Naive B cell (primary cell): ENCODE results near the gene SCN1B. TPM values are rescaled to one million over a fixed set of nuclear protein-coding genes. Genes with fewer than 3 reads are reported as not detected.
A peak's percentile ranks its signal among the peaks of the same experiment; 100 is the strongest.
"Not testable (repeated sequence)": the region's sequence is repeated elsewhere in the genome, so short reads cannot be mapped to it uniquely, and the experiment has no call there.

ENCODE experiments used
- ATAC-seq, 2 donors: fragments of 150-1000 bp; cut with Tn5 transposase; 2 replicates each; pipeline ENCODE4 v1.10.0; 2021; ENCODE audit warnings: low read depth in 2 of 2, mild to moderate bottlenecking in 2 of 2, moderate library complexity in 2 of 2
- DNase-seq: peaks from one replicate; pipeline ENCODE4 v3.0.0; 2022
- H3K27ac Mint-ChIP-seq, 6 donors: one replicate each; pipeline ENCODE4 v1.8.0; 2020 to 2022; ENCODE audit warnings: mild to moderate bottlenecking in 6 of 6, mixed read lengths in 6 of 6, moderate library complexity in 5 of 6, inconsistent platforms in 2 of 6
- H3K27me3 Mint-ChIP-seq, 3 donors: one replicate each; pipeline ENCODE4 v1.8.0; 2021 to 2022; ENCODE audit warnings: mixed read lengths in 3 of 3, mild to moderate bottlenecking in 1 of 3
- H3K36me3 Mint-ChIP-seq, 2 donors: one replicate each; pipeline ENCODE4 v1.8.0; 2020 to 2022; ENCODE audit warnings: mixed read lengths in 2 of 2, inconsistent platforms in 1 of 2, mild to moderate bottlenecking in 1 of 2
- H3K4me1 Mint-ChIP-seq, 3 donors: one replicate each; pipeline ENCODE4 v1.8.0; 2020 to 2022; ENCODE audit warnings: mixed read lengths in 3 of 3, inconsistent platforms in 1 of 3, mild to moderate bottlenecking in 1 of 3, moderate library complexity in 1 of 3
- H3K4me3 Mint-ChIP-seq, 8 donors: one replicate each; pipeline ENCODE4 v1.8.0; 2020 to 2022; ENCODE audit warnings: mild to moderate bottlenecking in 8 of 8, mixed read lengths in 8 of 8, moderate library complexity in 8 of 8, inconsistent platforms in 2 of 8
- H3K9me3 Mint-ChIP-seq, 7 donors: one replicate each; pipeline ENCODE4 v1.8.0; 2020 to 2022; ENCODE audit warnings: mixed read lengths in 7 of 7, mild to moderate bottlenecking in 5 of 7, inconsistent platforms in 2 of 7, moderate library complexity in 1 of 7
- polyA plus RNA-seq, 6 donors: library from polyadenylated mRNA; unstranded; fragments of 300-500 nt; fragmentation: Illumina TruSeq; gene quantifications; one replicate each; pipeline ENCODE4 v1.2.3, GENCODE V29; 2021; ENCODE audit warnings: low read depth in 6 of 6

SCN1B gene
- polyA plus RNA-seq, 6 donors from 2014 or later, result 0.06 to 0.36 (median 0.28) TPM; not detected in 2

DNA sequence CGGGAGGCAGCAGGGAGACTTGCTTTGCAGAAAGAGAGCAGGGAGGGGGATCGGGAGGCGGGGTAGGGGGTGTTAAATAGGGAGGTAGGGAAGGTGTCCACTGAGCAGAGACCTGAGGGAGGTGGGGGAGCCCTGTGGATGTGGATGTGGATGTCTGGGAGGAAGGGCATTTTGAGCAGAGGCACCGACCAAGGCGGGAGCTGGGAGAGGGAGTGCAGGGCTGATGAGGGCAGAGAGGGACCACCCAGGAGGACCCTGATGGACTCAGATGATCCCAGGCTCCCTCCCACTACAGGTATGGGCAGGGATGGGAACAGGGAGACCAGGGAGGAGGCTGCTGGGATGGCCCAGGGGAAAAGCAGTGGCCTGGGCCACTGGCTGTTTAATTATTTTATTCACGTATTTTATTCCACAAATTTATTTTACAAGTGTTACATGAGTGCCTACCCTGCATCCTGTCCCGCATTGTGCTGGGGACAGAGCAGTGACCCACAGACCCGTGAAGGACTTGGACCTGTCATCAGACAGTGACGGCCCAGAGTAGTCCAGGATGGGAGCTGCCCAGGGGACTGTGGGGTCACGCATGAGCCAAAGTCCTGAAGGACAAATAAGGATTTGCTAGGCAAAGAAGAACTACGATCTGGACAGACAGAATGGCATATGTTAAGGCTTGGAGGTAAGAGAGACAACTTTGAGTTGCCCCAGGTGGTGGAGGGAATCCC lies 24.9 kb upstream of the SCN1B start:
- peaks cover 4% of the 10 kb centered on the region in 2 donors for H3K36me3 Mint-ChIP-seq
- ATAC-seq (no peak), DNase-seq (no peak)
- no peaks in the 10 kb centered on the region for H3K27me3 Mint-ChIP-seq
- H3K9me3 Mint-ChIP-seq, result no peaks in the 10 kb centered on the region
- peaks cover 41 to 56% (median 45%) of the 10 kb centered on the region in 3 donors for H3K4me1 Mint-ChIP-seq
- no peak overlapping the region for H3K27ac Mint-ChIP-seq
- peak overlapping the region in 1 of 8 donors; percentile 51 for H3K4me3 Mint-ChIP-seq

DNA sequence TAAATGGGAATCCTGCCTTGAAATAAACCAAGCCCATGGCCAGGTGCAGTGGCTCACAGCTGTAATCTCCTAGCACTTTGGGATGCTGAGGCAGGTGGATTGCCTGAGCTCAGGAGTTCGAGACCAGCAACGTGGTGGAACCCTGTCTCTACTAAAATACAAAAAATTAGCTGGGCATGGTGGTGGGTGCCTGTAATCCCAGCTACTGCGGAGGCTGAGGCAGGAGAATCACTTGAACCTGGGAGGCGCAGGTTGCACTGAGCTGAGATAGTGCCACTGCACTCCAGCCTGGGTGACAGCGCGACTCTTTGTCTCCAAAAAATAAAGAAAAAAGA lies 24.3 kb upstream of the SCN1B start:
- not testable (repeated sequence) for H3K27me3 Mint-ChIP-seq, H3K36me3 Mint-ChIP-seq, H3K4me3 Mint-ChIP-seq, DNase-seq, H3K9me3 Mint-ChIP-seq, ATAC-seq
- Mint-ChIP-seq H3K4me1 (peaks cover 39 to 54% (median 43%) of the 10 kb centered on the region in 3 donors), H3K27ac (peak overlapping the region in 2 of 6 donors; percentile 19 to 44)

DNA sequence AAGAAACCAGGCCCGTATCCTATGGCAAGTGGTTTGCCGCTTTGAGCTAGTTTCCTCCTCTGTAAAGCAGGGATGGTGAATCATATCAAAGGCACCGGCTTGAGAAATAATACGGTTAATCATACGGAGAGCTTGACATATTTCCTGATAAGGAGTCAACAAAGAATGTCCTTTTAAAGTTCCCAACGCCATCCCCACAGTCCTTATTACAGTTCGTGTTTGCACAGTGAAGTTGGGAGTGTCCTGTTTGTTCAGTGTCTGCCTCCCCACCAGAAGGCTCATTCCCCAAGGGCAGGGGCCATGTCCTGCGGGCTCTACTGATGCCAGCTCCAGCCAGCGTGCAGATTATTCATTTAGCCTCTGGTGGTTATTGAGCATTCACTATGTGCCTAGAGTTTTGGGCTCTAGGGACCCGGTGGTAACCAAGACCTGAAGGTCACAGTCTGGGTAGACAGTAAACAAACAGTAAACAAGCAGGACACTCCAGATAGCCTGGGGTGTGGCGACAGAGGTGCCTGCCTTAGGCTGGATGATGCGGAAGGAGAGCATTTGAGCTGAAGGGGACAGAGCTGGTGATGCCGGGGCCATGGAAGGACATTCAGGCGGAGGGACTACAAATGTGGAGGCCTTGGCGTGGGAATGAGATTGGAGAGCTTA lies 23.8 kb upstream of the SCN1B start:
- H3K27me3 Mint-ChIP-seq, result no peaks in the 10 kb centered on the region
- no peak for ATAC-seq
- no peaks in the 10 kb centered on the region for H3K9me3 Mint-ChIP-seq
- H3K27ac Mint-ChIP-seq, result peak overlapping the region in 3 of 6 donors; percentile 19 to 56 (median 44)
- H3K4me1 Mint-ChIP-seq, result peaks cover 34 to 49% (median 38%) of the 10 kb centered on the region in 3 donors
- H3K4me3 Mint-ChIP-seq, result no peak overlapping the region
- no peak for DNase-seq
- peaks cover 4 to 8% of the 10 kb centered on the region in 2 donors for H3K36me3 Mint-ChIP-seq

DNA sequence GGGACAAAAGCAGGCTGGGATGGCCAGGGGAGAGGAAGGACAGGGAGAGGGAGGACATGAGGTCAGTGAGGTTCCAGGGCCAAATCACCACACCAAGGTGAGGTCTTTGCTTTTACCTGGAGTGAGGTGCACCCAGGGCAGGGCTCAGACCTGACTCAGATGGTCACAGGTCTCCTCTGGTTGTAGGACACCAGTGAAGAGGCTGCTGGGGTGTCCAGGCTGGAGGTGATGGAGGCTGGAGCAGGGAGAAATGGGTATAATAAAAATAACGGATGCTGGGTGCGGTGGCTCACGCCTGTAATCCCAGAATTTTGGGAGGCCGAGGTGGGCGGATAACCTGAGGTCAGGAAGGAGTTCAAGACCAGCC lies 23.3 kb upstream of the SCN1B start:
- DNase-seq (no peak), ATAC-seq (no peak)
- H3K9me3 Mint-ChIP-seq, result no peaks in the 10 kb centered on the region
- peaks cover 30 to 45% (median 33%) of the 10 kb centered on the region in 3 donors for H3K4me1 Mint-ChIP-seq
- peak overlapping the region in 2 of 6 donors; percentile 56 for H3K27ac Mint-ChIP-seq
- H3K27me3 Mint-ChIP-seq, result no peaks in the 10 kb centered on the region
- no peak overlapping the region for H3K4me3 Mint-ChIP-seq
- peaks cover 4 to 8% of the 10 kb centered on the region in 2 donors for H3K36me3 Mint-ChIP-seq

DNA sequence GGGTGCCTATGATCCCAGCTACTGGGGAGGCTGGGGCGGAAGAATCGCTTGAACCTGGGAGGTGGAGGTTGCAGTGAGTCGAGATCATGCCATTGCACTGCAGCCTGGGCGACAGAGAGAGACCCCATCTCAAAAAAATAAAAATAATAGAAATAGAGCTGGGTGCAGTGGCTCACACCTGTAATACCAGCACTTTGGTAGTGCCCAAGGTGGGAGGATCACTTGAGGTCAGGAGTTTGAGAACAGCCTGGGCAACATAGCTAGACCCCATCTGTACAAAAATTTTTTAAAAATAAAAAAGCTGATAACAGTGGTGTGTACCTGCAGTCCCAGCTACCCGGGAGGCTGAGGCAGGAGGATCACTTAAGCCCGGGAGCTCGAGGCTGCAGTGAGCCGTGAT lies 22.8 kb upstream of the SCN1B start:
- Mint-ChIP-seq H3K27ac (peak overlapping the region in 1 of 6 donors; percentile 15), H3K4me1 (peaks cover 30 to 45% (median 32%) of the 10 kb centered on the region in 3 donors)
- not testable (repeated sequence) for DNase-seq, H3K36me3 Mint-ChIP-seq, H3K27me3 Mint-ChIP-seq, ATAC-seq, H3K9me3 Mint-ChIP-seq, H3K4me3 Mint-ChIP-seq

DNA sequence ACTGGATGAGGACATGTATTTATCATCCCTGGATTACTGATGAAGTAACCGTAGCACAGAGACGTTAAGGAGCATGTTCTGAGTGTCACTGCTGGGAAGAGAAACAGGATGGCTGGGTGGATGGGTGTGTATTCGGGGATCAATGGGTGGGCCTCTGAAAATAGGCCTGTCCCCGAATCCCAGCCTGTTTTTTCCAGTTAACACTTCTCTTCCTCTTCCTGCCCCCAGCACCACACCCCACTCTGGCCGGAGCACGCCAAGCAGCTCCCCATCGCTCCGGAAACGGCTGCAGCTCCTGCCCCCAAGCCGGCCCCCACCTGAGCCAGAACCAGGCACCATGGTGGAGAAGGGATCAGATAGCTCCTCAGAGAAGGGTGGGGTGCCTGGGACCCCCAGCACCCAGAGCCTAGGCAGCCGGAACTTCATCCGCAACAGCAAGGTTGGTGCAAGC lies 21.4 kb upstream of the SCN1B start:
- peaks cover 4 to 19% of the 10 kb centered on the region in 2 donors for H3K36me3 Mint-ChIP-seq
- H3K4me3 Mint-ChIP-seq, result no peak overlapping the region

DNA sequence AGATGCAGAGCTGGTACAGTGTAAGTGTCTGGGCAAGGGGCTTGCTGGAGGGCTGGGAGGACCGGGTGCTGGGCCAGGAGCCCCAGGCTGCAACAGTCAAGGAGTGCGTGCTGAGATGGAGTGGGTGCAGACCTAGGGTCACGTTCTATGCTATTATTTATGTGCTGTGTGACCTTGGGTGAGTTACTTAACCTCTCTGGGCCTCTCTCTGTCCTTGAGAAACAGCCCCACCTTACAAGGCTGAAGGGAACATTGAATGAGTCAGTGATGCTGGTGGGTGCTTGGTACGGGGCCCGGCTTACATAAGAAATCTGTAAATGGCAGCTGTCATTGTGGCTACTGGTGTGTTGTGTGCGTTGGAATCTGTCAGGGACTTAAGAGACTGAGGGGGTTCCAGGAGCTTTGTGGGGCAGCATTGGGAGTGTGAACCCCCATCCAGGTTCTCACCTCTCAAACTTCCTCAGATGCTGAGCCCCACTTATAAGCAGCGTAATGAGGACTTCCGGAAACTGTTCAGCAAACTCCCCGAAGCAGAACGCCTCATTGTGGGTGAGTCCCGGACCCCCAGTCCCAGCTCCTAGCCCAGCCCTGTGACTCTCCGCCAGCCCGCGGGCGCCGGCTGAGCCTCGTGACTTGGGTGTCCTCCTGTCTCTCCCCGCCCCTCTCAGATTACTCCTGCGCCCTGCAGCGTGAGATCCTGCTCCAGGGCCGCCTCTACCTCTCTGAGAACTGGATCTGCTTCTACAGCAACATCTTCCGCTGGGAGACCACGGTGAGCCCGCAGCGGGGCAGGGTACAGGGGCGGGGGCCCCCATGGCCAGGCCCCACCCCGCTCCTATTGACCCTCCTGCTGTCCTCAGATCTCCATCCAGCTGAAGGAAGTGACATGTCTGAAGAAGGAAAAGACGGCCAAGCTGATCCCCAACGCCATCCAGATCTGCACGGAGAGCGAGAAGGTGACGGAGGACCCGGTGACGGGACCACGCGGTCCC lies 20.6 kb upstream of the SCN1B start:
- Mint-ChIP-seq H3K9me3 (no peaks in the 10 kb centered on the region), H3K27me3 (no peaks in the 10 kb centered on the region), H3K27ac (peak overlapping the region in 2 of 6 donors; percentile 60 to 85), H3K36me3 (peaks cover 4 to 21% of the 10 kb centered on the region in 2 donors), H3K4me1 (peaks cover 30 to 46% (median 32%) of the 10 kb centered on the region in 3 donors), H3K4me3 (no peak overlapping the region)
- no peak for DNase-seq
- ATAC-seq, result no peak

More for the DNA sequence above, 21.4 kb upstream of the SCN1B start:
- H3K4me1 Mint-ChIP-seq, result peaks cover 30 to 45% (median 30%) of the 10 kb centered on the region in 3 donors
- DNase-seq, result no peak
- H3K27me3 Mint-ChIP-seq, result no peaks in the 10 kb centered on the region
- H3K27ac Mint-ChIP-seq, result no peak overlapping the region
- no peaks in the 10 kb centered on the region for H3K9me3 Mint-ChIP-seq
- ATAC-seq, result no peak

DNA sequence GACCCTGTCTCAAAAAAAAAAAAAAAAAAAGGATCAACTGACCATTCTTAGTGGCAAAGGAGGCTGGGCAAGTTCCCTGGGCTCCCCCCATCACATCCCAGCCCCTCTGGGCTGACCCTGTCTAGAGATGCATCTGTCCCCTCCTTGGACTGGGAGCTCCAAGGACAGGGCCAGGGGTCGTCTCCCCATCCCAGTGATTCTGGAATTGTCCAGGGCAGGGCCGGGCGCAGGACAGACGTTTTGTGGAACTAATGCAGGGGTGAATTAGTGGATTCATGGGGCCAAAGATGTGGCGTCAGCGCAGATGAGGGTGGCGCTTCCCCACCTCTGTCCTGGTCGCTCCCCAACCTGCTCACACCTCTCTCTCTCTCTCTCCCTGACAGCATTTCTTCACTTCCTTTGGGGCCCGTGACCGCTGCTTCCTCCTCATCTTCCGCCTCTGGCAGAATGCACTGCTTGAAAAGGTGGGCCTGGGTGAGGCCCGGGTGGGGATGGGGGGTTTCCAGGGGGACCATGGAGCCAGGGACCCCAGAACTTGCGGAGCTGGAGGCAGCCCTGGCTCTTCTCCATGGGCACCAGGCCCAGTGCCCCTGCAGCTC lies 19.1 kb upstream of the SCN1B start:
- peak overlapping the region in 2 of 6 donors; percentile 74 to 85 for H3K27ac Mint-ChIP-seq
- peaks cover 30 to 41% (median 39%) of the 10 kb centered on the region in 3 donors for H3K4me1 Mint-ChIP-seq
- no peak for DNase-seq
- no peaks in the 10 kb centered on the region for H3K27me3 Mint-ChIP-seq
- H3K36me3 Mint-ChIP-seq, result peaks cover 4 to 27% of the 10 kb centered on the region in 2 donors
- no peak for ATAC-seq
- no peaks in the 10 kb centered on the region for H3K9me3 Mint-ChIP-seq
- no peak overlapping the region for H3K4me3 Mint-ChIP-seq

DNA sequence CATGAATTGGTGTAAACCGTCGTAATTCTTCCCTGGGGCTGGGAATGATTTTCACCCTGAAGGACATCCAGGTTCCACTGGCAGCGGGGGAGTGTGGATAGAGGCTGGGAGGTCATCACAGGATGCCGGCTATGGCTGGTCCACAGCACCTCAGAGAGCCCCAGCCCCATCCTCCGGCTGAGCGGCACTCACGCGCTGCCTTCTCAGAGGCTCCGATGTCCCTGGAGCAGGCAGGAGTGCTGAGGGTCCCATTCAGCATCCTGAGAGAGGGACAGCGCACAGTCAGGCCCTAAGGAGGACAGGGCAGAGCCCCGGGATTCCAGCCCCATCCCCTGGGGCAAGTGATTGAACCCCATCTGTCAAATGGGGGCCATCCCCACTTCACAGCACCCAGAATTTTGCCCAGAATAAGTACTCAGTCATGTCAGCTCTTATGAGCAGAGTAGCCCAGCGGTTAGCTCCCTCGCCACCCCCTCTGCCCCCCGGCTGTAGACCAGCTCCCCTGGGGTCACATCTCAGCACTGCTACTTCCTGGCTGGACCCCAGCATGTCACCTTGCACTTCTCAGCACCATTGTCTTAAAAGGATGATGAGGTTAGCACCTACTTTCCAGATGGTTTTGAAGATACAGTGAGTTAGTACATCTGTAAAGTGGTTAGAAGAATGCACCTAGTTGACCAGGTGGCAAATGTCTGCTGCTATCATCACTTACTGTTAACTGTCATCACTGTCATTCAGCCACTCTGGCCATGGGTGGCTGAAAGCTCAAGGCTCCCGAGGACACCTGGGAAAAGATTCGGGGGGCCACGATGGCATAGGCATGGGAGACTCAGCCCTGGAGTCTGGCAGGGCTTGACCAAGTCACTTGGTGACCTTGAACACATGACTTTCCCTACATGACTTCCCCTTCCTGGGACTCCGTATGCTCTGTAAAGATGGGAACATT lies 18.3 kb upstream of the SCN1B start:
- Mint-ChIP-seq H3K27me3 (no peaks in the 10 kb centered on the region), H3K36me3 (peaks cover 0 to 27% of the 10 kb centered on the region in 2 donors), H3K4me3 (peak overlapping the region in 1 of 8 donors; percentile 26), H3K4me1 (peaks cover 24 to 35% (median 35%) of the 10 kb centered on the region in 3 donors), H3K9me3 (no peaks in the 10 kb centered on the region), H3K27ac (peak overlapping the region in 3 of 6 donors; percentile 57 to 74 (median 68))
- no peak for ATAC-seq
- DNase-seq, result no peak

DNA sequence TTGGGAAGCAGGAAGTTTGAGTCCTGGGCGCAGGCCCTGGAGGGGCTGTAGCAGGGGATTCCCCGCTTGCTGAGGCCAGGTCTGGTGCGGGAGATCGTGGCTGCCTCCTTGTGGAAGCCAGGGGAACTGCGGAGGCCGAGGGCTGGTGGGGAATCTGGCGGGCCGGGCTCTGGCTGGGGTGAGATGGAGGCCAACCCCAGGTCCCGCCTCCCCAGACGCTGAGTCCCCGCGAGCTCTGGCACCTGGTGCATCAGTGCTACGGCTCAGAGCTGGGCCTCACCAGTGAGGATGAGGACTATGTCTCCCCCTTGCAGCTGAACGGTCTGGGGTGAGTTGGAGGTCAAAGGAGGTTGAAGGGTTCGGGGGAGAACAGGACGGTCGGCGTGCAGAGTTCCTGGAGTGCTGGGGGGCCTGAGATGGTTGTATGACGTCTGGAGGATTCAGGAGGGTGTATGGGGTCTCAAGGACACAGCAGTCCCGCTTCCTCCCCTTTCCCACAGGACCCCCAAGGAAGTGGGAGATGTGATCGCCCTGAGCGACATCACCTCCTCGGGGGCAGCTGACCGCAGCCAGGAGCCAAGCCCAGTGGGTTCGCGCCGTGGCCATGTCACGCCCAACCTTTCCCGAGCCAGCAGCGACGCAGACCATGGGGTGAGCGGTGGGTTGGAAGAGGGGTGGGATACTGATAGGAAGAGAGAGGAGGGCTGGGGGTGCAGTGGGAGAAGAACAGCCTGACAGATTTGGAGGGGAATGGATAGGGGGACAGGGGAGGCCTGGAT lies 17.0 kb upstream of the SCN1B start:
- DNase-seq, result peak; percentile 72
- H3K27ac Mint-ChIP-seq, result peak overlapping the region in 5 of 6 donors; percentile 68 to 93 (median 84)
- H3K9me3 Mint-ChIP-seq, result no peaks in the 10 kb centered on the region
- ATAC-seq, result peak; percentile 83 to 89
- peaks cover 30 to 41% (median 40%) of the 10 kb centered on the region in 3 donors for H3K4me1 Mint-ChIP-seq
- peak overlapping the region in 1 of 8 donors; percentile 49 for H3K4me3 Mint-ChIP-seq
- no peaks in the 10 kb centered on the region for H3K27me3 Mint-ChIP-seq
- peaks cover 6 to 38% of the 10 kb centered on the region in 2 donors for H3K36me3 Mint-ChIP-seq
